ENCODE results near the gene MARCHF6. TPM values are rescaled to one million over a fixed set of nuclear protein-coding genes. Genes with fewer than 3 reads are reported as not detected.
"Not testable (repeated sequence)": the region's sequence is repeated elsewhere in the genome, so short reads cannot be mapped to it uniquely, and the experiment has no call there.

The MARCHF6 gene
- total RNA-seq, 1 experiment from 2014 or later = 117 TPM

- peaks cover 14% of the 10 kb centered on the region for H3K9me3 Mint-ChIP-seq
- CTCF ChIA-PET = interaction anchor here (0.7 kb wide), 1 partner anchor 26 kb away, joined by 3 read pairs; no protein-coding TSS in a partner anchor
- ATAC-seq = no peak
- no peak for DNase-seq (ENCODE audit: low spot score)
- POLR2A ChIA-PET = no interaction called here
- no peak overlapping the region for H3K4me3 Mint-ChIP-seq
- peaks cover 27% of the 10 kb centered on the region for H3K4me1 Mint-ChIP-seq
- TF ChIP-seq SOX15 (CRISPR knock-in tag; IDR thresholded peaks at IDR 0.05) (no peak), ZNF232 (CRISPR knock-in tag; IDR thresholded peaks at IDR 0.05) (no peak), TEAD4 (CRISPR knock-in tag; IDR thresholded peaks at IDR 0.05) (no peak), ZNF219 (CRISPR knock-in tag; IDR thresholded peaks at IDR 0.05; ENCODE audit: borderline replicate concordance) (no peak), PRRX2 (CRISPR knock-in tag; IDR thresholded peaks at IDR 0.05) (no peak), HMGA2 (CRISPR knock-in tag; IDR thresholded peaks at IDR 0.05) (no peak), NFYB (CRISPR knock-in tag; conservative IDR thresholded peaks at IDR 0.05; ENCODE audit: low read depth) (no peak)
- H3K27ac Mint-ChIP-seq = no peak overlapping the region
- H3K27me3 Mint-ChIP-seq (ENCODE audit: low read depth) = peaks cover 10% of the 10 kb centered on the region
- H3K36me3 Mint-ChIP-seq = peaks cover 6% of the 10 kb centered on the region
These were observed 43.3 kb upstream of the MARCHF6 start for GRCh38 chr5:10310066-10310779.

GRCh38 chr5:10310835-10311570 lies 42.5 kb upstream of the MARCHF6 start:
- H3K36me3 Mint-ChIP-seq; H3K27ac Mint-ChIP-seq; DNase-seq (ENCODE audit: low spot score); H3K4me3 Mint-ChIP-seq; ATAC-seq; POLR2A ChIA-PET: not testable (repeated sequence)
- Mint-ChIP-seq H3K4me1 (peaks cover 23% of the 10 kb centered on the region), H3K27me3 (ENCODE audit: low read depth) (peaks cover 10% of the 10 kb centered on the region), H3K9me3 (peaks cover 18% of the 10 kb centered on the region)
- CTCF ChIA-PET = interaction anchor here (0.7 kb wide), 1 partner anchor 27 kb away, joined by 3 read pairs; no protein-coding TSS in a partner anchor

- Mint-ChIP-seq H3K4me1 (peaks cover 15% of the 10 kb centered on the region), H3K36me3 (peaks cover 6% of the 10 kb centered on the region), H3K27ac (no peak overlapping the region; the same call in 1 of the 2 replicates), H3K9me3 (peaks cover 21% of the 10 kb centered on the region), H3K4me3 (no peak overlapping the region), H3K27me3 (ENCODE audit: low read depth) (peaks cover 6% of the 10 kb centered on the region)
- ATAC-seq = no peak
- no peak for TF ChIP-seq ZNF396 (CRISPR knock-in tag; IDR thresholded peaks at IDR 0.05; ENCODE audit: borderline replicate concordance)
- no peak for TF ChIP-seq SP1 (CRISPR knock-in tag; conservative IDR thresholded peaks at IDR 0.05)
- no peak for TF ChIP-seq MAX (CRISPR knock-in tag; IDR thresholded peaks at IDR 0.05)
- TF ChIP-seq PRRX2 (CRISPR knock-in tag; IDR thresholded peaks at IDR 0.05) = no peak
- ChIA-PET CTCF (interaction anchor here (1.3 kb wide), 1 partner anchor 28 kb away, joined by 4 read pairs; no protein-coding TSS in a partner anchor), POLR2A (no interaction called here)
- DNase-seq (ENCODE audit: low spot score) = no peak
These were observed 41.7 kb upstream of the MARCHF6 start for GRCh38 chr5:10311595-10312425.

- no peak for TF ChIP-seq E2F1 (CRISPR knock-in tag; IDR thresholded peaks at IDR 0.05)
- H3K36me3 Mint-ChIP-seq = peaks cover 6% of the 10 kb centered on the region
- H3K4me1 Mint-ChIP-seq = peaks cover 9% of the 10 kb centered on the region
- ChIA-PET POLR2A (no interaction called here), CTCF (interaction anchor here (1.5 kb wide), 1 partner anchor 31 kb away, joined by 3 read pairs; no protein-coding TSS in a partner anchor)
- no peak overlapping the region for H3K4me3 Mint-ChIP-seq
- no peak overlapping the region for H3K27ac Mint-ChIP-seq
- DNase-seq (ENCODE audit: low spot score) (no peak), ATAC-seq (no peak)
- H3K27me3 Mint-ChIP-seq (ENCODE audit: low read depth) = no peaks in the 10 kb centered on the region; the same call in 1 of the 2 replicates
- H3K9me3 Mint-ChIP-seq = peaks cover 21% of the 10 kb centered on the region
These were observed 38.3 kb upstream of the MARCHF6 start for GRCh38 chr5:10315201-10315600.

Measured in WTC11 (cell line).